ENCODE data around the gene BANK1. TPM values are rescaled to one million over a fixed set of nuclear protein-coding genes. Genes with fewer than 3 reads are reported as not detected.

Gene BANK1
- total and polyA plus RNA-seq, 4 experiments from 2014 or later: 0.11 to 4.6 TPM; not detected in 2

DNA sequence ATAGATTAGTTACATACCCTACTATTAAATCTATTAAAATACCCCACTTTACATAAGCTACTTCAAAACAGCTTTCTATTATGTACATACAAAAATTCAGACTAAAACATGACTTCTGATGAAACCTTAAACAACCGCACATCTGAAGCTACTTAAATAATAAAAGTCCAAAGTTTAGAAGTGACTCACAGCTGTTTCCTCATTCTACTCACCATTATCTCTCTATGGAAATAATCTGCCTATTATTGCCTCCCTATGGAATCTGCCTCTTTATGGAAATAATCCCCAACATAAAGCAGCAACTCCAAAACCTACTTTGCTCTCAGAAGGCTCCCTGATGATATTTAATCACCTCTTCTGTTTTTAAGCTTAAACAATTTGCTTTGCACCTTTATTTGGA lies 15.7 kb upstream of the BANK1 start:
- no peak overlapping the region for H3K4me3 ChIP-seq (ENCODE audit: low read length in 2 of 2)
- Mint-ChIP-seq H3K27ac (no peak overlapping the region), H3K4me1 (no peaks in the 10 kb centered on the region), H3K36me3 (peaks cover 0 to 5% of the 10 kb centered on the region in 2 donors), H3K9me3 (peaks cover 0 to 41% (median 26%) of the 10 kb centered on the region in 8 donors), H3K4me3 (no peak overlapping the region), H3K27me3 (peaks cover 2 to 17% of the 10 kb centered on the region in 2 donors)
- DNase-seq: no peak
- H3K27ac ChIP-seq (ENCODE audit: low read depth, low read length): no peak overlapping the region
- POLR2A ChIA-PET (ENCODE audit: partially characterized antibody): no interaction called here
- no peaks in the 10 kb centered on the region for H3K27me3 ChIP-seq (ENCODE audit: insufficient read depth, low read length)
- CTCF ChIA-PET (ENCODE audit: partially characterized antibody): no interaction called here
- H3K36me3 ChIP-seq (ENCODE audit: insufficient read depth, low read length): no peaks in the 10 kb centered on the region
- no peaks in the 10 kb centered on the region for H3K9me3 ChIP-seq (ENCODE audit: control insufficient read depth in 1 of 2, low read length in 2 of 2)
- intact Hi-C loops (cut with micrococcal nuclease): no loop called here
- no peaks in the 10 kb centered on the region for H3K4me1 ChIP-seq (ENCODE audit: insufficient read depth, low read length)

DNA sequence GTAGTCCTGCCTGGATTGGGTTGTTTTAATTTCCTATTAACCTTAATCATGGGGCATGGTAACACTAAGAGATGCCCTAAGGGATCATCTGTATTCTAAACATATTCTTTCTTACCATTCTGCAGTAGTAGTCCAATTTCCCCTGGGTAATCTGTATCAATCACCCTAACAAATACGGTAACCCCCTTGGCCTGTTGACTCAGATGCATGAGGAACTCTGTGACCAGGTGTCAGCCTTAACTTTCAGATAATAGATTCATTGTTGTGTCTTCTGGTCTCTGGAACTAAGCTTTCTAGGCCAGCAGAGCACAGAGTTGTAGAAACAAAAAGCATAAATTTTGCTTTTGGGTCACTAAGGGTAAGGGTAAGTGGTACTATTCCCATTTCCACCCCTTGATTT lies 13.1 kb upstream of the BANK1 start:
- Mint-ChIP-seq H3K27ac (no peak overlapping the region), H3K4me3 (no peak overlapping the region), H3K4me1 (no peaks in the 10 kb centered on the region), H3K27me3 (peaks cover 2 to 8% of the 10 kb centered on the region in 2 donors), H3K36me3 (no peaks in the 10 kb centered on the region), H3K9me3 (peaks cover 0 to 16% (median 3%) of the 10 kb centered on the region in 8 donors)
- DNase-seq: no peak
- ChIA-PET POLR2A (ENCODE audit: partially characterized antibody) (no interaction called here), CTCF (ENCODE audit: partially characterized antibody) (no interaction called here)
- Histone ChIP-seq H3K4me1 (ENCODE audit: insufficient read depth, low read length) (no peaks in the 10 kb centered on the region), H3K27me3 (ENCODE audit: insufficient read depth, low read length) (no peaks in the 10 kb centered on the region), H3K9me3 (ENCODE audit: control insufficient read depth in 1 of 2, low read length in 2 of 2) (no peaks in the 10 kb centered on the region), H3K4me3 (ENCODE audit: low read length in 2 of 2) (no peak overlapping the region), H3K27ac (ENCODE audit: low read depth, low read length) (no peak overlapping the region), H3K36me3 (ENCODE audit: insufficient read depth, low read length) (no peaks in the 10 kb centered on the region)
- intact Hi-C loops (cut with micrococcal nuclease): no loop called here

DNA sequence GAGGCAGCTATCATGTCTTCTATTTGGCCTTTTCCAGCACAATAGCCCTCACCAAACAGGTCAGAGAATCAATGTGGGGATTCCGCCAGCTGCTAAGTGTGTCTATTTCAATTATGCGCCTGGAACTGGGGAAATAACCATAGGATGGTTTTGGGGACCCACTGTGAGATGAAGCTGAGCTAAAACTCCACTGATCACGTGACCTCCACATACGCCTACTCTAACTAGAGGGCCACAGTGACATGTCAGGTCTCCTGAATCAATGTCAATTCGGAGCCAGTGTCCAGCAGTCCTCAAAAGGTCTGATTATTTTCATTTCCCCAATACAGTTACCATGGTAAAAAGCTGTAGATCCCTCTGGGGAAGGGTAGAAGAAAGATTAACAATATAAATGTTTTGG lies 10.2 kb upstream of the BANK1 start:
- ChIA-PET CTCF (ENCODE audit: partially characterized antibody) (no interaction called here), POLR2A (ENCODE audit: partially characterized antibody) (no interaction called here)
- Histone ChIP-seq H3K27me3 (ENCODE audit: insufficient read depth, low read length) (no peaks in the 10 kb centered on the region), H3K27ac (ENCODE audit: low read depth, low read length) (no peak overlapping the region), H3K36me3 (ENCODE audit: insufficient read depth, low read length) (no peaks in the 10 kb centered on the region), H3K4me3 (ENCODE audit: low read length in 2 of 2) (no peak overlapping the region), H3K9me3 (ENCODE audit: control insufficient read depth in 1 of 2, low read length in 2 of 2) (no peaks in the 10 kb centered on the region), H3K4me1 (ENCODE audit: insufficient read depth, low read length) (no peaks in the 10 kb centered on the region)
- H3K27me3 Mint-ChIP-seq: peaks cover 3 to 10% of the 10 kb centered on the region in 2 donors
- H3K4me1 Mint-ChIP-seq: peaks cover 0 to 2% (median under 1%) of the 10 kb centered on the region in 4 donors
- no peak for DNase-seq
- H3K4me3 Mint-ChIP-seq: no peak overlapping the region
- H3K36me3 Mint-ChIP-seq: no peaks in the 10 kb centered on the region
- no peak overlapping the region for H3K27ac Mint-ChIP-seq
- no peaks in the 10 kb centered on the region for H3K9me3 Mint-ChIP-seq
- intact Hi-C loops (cut with micrococcal nuclease): no loop called here

DNA sequence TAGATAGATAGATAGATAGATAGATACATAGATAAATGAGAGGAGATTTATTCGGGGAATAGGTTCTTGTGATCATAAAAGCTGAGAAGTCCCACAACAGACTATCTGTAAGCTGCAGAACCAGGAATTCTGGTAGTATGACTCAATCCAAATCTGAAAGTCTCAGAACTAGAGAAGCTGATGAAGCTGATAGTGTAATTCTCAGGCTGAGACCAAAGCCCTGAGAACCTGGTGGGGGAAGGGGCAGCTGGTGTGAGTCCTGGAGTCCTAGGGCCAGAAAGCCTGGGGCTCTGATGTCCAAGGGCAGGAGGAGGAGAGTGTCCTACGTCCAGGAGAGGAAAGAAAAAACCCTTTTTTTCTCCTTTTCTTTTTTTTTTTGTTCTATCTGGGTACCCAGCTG lies 8.0 kb upstream of the BANK1 start:
- intact Hi-C loops (cut with micrococcal nuclease): no loop called here
- no peak overlapping the region for H3K27ac ChIP-seq (ENCODE audit: low read depth, low read length)
- H3K9me3 Mint-ChIP-seq: peaks cover 0 to 8% (median 3%) of the 10 kb centered on the region in 8 donors

DNA sequence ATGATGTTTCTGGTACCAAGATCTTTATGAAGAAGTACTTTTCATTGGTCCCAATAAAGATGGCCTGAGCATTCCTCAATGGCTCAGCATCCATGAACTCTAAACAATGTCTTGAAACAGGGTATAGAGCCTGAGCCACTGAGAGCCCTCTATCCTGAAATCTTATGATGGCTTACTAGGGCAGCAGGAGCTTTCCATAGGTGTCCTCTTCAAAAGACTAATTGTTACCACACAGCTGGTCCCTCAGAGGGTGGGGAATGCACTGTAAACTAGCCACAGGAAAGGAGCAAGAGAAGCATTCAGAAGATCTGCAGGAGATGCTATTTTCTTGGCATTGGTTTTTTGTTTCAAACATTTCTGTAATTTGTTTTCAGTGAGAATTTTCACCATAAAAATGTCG lies 5.6 kb upstream of the BANK1 start:
- Mint-ChIP-seq H3K4me1 (peaks cover 0 to 2% (median under 1%) of the 10 kb centered on the region in 4 donors), H3K36me3 (no peaks in the 10 kb centered on the region), H3K9me3 (peaks cover 0 to 8% (median 3%) of the 10 kb centered on the region in 8 donors), H3K27me3 (peaks cover 3 to 9% of the 10 kb centered on the region in 2 donors), H3K27ac (no peak overlapping the region), H3K4me3 (no peak overlapping the region)
- intact Hi-C loops (cut with micrococcal nuclease): no loop called here
- no peak overlapping the region for H3K4me3 ChIP-seq (ENCODE audit: low read length in 2 of 2)
- no peaks in the 10 kb centered on the region for H3K27me3 ChIP-seq (ENCODE audit: insufficient read depth, low read length)
- no peaks in the 10 kb centered on the region for H3K9me3 ChIP-seq (ENCODE audit: control insufficient read depth in 1 of 2, low read length in 2 of 2)
- CTCF ChIA-PET (ENCODE audit: partially characterized antibody): no interaction called here
- POLR2A ChIA-PET (ENCODE audit: partially characterized antibody): no interaction called here
- H3K4me1 ChIP-seq (ENCODE audit: insufficient read depth, low read length): no peaks in the 10 kb centered on the region
- H3K27ac ChIP-seq (ENCODE audit: low read depth, low read length): no peak overlapping the region
- DNase-seq: no peak
- H3K36me3 ChIP-seq (ENCODE audit: insufficient read depth, low read length): no peaks in the 10 kb centered on the region

More for the DNA sequence above, 8.0 kb upstream of the BANK1 start:
- H3K36me3 ChIP-seq (ENCODE audit: insufficient read depth, low read length): no peaks in the 10 kb centered on the region
- no peaks in the 10 kb centered on the region for H3K4me1 ChIP-seq (ENCODE audit: insufficient read depth, low read length)
- no peak for DNase-seq
- H3K4me3 ChIP-seq (ENCODE audit: low read length in 2 of 2): no peak overlapping the region
- H3K27me3 Mint-ChIP-seq: peaks cover 2 to 9% of the 10 kb centered on the region in 2 donors
- H3K4me1 Mint-ChIP-seq: peaks cover 0 to 2% (median under 1%) of the 10 kb centered on the region in 4 donors
- H3K4me3 Mint-ChIP-seq: peak overlapping the region in 1 of 8 donors; percentile 8
- H3K27me3 ChIP-seq (ENCODE audit: insufficient read depth, low read length): no peaks in the 10 kb centered on the region
- POLR2A ChIA-PET (ENCODE audit: partially characterized antibody): no interaction called here
- H3K27ac Mint-ChIP-seq: no peak overlapping the region
- CTCF ChIA-PET (ENCODE audit: partially characterized antibody): no interaction called here
- H3K36me3 Mint-ChIP-seq: no peaks in the 10 kb centered on the region
- no peaks in the 10 kb centered on the region for H3K9me3 ChIP-seq (ENCODE audit: control insufficient read depth in 1 of 2, low read length in 2 of 2)

DNA sequence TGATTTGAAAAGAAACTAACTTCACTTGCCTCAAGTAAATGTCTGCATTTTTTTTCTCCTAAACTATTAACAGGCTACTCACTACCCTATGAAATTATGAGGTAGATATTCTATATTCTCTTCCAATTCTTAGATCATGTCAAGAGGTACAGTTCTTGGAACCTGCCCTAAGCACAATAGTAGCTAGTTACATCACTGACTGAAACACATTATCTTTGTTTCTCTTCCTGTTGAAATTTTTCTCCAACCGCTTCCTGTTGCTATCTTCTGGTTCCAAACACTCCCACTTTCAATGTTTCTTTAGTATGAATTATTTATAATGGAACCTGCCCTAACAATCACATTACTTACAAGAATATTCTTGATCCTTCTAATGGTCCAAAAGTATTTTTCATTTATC lies 5.0 kb upstream of the BANK1 start:
- no peaks in the 10 kb centered on the region for H3K27me3 ChIP-seq (ENCODE audit: insufficient read depth, low read length)
- H3K36me3 ChIP-seq (ENCODE audit: insufficient read depth, low read length): no peaks in the 10 kb centered on the region
- ChIA-PET POLR2A (ENCODE audit: partially characterized antibody) (no interaction called here), CTCF (ENCODE audit: partially characterized antibody) (no interaction called here)
- no peak for DNase-seq
- Mint-ChIP-seq H3K36me3 (no peaks in the 10 kb centered on the region), H3K4me1 (peaks cover 4 to 5% (median 5%) of the 10 kb centered on the region in 4 donors), H3K27me3 (peaks cover 5 to 12% of the 10 kb centered on the region in 2 donors), H3K4me3 (no peak overlapping the region), H3K27ac (no peak overlapping the region), H3K9me3 (peaks cover 0 to 8% (median 3%) of the 10 kb centered on the region in 8 donors)
- intact Hi-C loops (cut with micrococcal nuclease): no loop called here
- H3K27ac ChIP-seq (ENCODE audit: low read depth, low read length): no peak overlapping the region
- H3K4me1 ChIP-seq (ENCODE audit: insufficient read depth, low read length): no peaks in the 10 kb centered on the region
- no peaks in the 10 kb centered on the region for H3K9me3 ChIP-seq (ENCODE audit: control insufficient read depth in 1 of 2, low read length in 2 of 2)
- H3K4me3 ChIP-seq (ENCODE audit: low read length in 2 of 2): no peak overlapping the region

DNA sequence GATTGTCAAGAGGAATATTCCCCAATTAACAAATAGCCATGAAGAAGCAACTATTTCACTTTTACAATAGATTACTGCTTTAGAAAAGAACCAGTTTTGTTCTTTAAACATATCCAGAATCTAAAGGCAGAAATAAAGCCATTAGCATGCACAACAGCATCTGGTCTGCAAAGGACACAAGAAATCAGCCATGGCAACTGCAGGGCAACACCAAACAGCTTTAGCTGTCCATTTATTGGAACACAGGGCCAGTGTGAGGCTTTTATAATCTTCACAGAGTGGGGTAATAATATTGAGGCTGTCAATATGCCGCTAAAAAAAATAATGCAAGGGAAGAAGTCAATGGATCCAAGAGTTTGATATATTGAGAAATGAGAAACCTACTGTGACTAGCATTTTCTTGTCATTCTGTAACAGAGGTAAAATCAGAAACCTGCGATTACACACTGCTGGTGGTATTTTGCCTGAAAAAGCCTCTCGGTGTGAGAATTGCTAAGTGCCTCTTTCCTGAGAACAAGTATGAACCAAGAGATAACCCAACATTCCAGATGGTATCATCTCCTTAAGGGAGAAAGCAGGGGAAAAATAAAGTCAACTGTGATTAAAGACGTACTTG lies 2.7 kb upstream of the BANK1 start:
- H3K36me3 Mint-ChIP-seq: no peaks in the 10 kb centered on the region
- ChIA-PET POLR2A (ENCODE audit: partially characterized antibody) (no interaction called here), CTCF (ENCODE audit: partially characterized antibody) (no interaction called here)
- H3K27me3 Mint-ChIP-seq: peaks cover 10 to 12% of the 10 kb centered on the region in 2 donors
- H3K9me3 Mint-ChIP-seq: peaks cover 0 to 8% (median 3%) of the 10 kb centered on the region in 8 donors
- Histone ChIP-seq H3K4me3 (ENCODE audit: low read length in 2 of 2) (no peak overlapping the region), H3K9me3 (ENCODE audit: control insufficient read depth in 1 of 2, low read length in 2 of 2) (no peaks in the 10 kb centered on the region), H3K4me1 (ENCODE audit: insufficient read depth, low read length) (peaks cover 3% of the 10 kb centered on the region), H3K36me3 (ENCODE audit: insufficient read depth, low read length) (no peaks in the 10 kb centered on the region), H3K27me3 (ENCODE audit: insufficient read depth, low read length) (no peaks in the 10 kb centered on the region), H3K27ac (ENCODE audit: low read depth, low read length) (no peak overlapping the region)
- H3K27ac Mint-ChIP-seq: no peak overlapping the region
- H3K4me1 Mint-ChIP-seq: peaks cover 5 to 9% (median 7%) of the 10 kb centered on the region in 4 donors
- intact Hi-C loops (cut with micrococcal nuclease): no loop called here
- H3K4me3 Mint-ChIP-seq: no peak overlapping the region
- no peak for DNase-seq

All from CD4-positive, alpha-beta memory T cell (primary cell).